GM12878 (cell line): ENCODE data around the gene TTC33. TPM values are rescaled to one million over a fixed set of nuclear protein-coding genes. Genes with fewer than 3 reads are reported as not detected.

Experiments
- CUX1 ChIP-seq: IDR thresholded peaks from 2 replicates; pipeline ENCODE4 v1.6.1; 2012; ENCODE audit warnings: improper control_type of control experiment, low read depth, low read length; ENCODE audit not compliant: insufficient replicate concordance
- ZBTB11 ChIP-seq: fragments of 450-650 bp; formaldehyde crosslinking; IDR thresholded peaks from 2 replicates; pipeline ENCODE4 v1.5.0; 2022; ENCODE audit warnings: mild to moderate bottlenecking, missing genetic modification characterization
- polyA plus RNA-seq, 11 experiments: library from polyadenylated mRNA; depleted of rRNA in 4 of 11; unstranded in 6 of 11; stranded (reverse) in 5 of 11; fragments of >200 nt; fragmentation: Nextera tagmentation in 4 of 11; fragmentation: Illumina TruSeq in 1 of 11; extraction: Ambion mirVana in 4 of 11; extraction: Trizol in 1 of 11; gene quantifications; 1 replicate in 1 of 11; 2 replicates in 10 of 11; pipeline versions ENCODE4 v1.2.1 to v1.2.3, GENCODE V29; 2011 to 2016; ENCODE audit warnings: inconsistent platforms in 2 of 11, missing spikeins in 2 of 11, low read depth in 1 of 11
- total RNA-seq, 4 experiments: library from RNA; depleted of rRNA in 3 of 4; stranded (reverse); fragments of >200 nt in 3 of 4; fragmentation: Illumina TruSeq in 1 of 4; extraction: Trizol in 1 of 4; gene quantifications; 2 replicates each; pipeline versions ENCODE4 v1.2.1 to v1.2.3, GENCODE V29; 2013 to 2021

Gene TTC33
- total and polyA plus RNA-seq, 10 of the 15 experiments (the other 5 are each of a cell fraction or from before 2014, with no cell fraction given): 7.9 to 22.3 (median 14.6) TPM

GRCh38 chr5:40587376-40587775 is 168.4 kb downstream of the TTC33 start (continued):
- TF ChIP-seq CUX1: no peak
- no peak for TF ChIP-seq ZBTB11 (CRISPR knock-in tag)
